Measurements from ENCODE around the gene STAC. TPM values are rescaled to one million over a fixed set of nuclear protein-coding genes. Genes with fewer than 3 reads are reported as not detected.
"Not testable (repeated sequence)": the region's sequence is repeated elsewhere in the genome, so short reads cannot be mapped to it uniquely, and the experiment has no call there.

The STAC gene
- polyA plus RNA-seq, 2 donors, result 0.20 to 0.49 TPM

DNA sequence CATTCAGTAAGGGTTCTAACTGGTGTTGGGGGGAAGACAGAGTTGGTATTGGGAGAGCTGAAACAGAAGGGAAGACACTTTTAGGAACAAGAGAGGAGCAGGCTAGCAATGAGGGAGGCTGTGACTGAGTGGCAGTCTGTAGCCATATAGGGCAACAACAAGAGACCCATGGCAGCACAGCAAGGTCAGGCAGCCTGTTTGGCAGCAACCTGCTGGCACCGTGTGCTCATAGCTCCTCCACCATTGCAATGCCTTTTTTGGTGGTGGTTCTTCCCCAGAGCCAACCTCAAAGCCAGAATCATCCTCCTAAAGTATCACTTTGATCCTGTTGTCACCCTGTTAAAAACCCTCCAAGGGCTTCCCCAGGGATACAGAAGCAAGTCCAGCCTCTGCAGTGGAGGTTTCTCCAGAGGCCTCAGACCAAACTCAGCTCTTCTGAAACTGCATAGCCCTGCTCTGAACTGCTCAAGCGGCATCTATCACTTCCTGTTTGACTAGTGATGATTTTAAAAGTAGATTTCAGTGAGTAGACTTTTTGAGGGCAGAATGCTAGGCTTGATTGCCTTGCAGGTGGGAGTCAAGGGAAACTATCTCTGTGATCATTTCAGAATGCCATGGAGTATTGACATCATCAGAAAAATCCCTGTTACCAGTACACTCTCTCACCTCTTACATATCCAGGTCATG is 176.9 kb downstream of the STAC start:
- Histone ChIP-seq H3K27me3 (ENCODE audit: control insufficient read depth in 1 of 2, insufficient read depth in 2 of 2, low read length in 2 of 2) (no peaks in the 10 kb centered on the region), H3K36me3 (ENCODE audit: control insufficient read depth in 2 of 2, insufficient read depth in 2 of 2, low read length in 1 of 2) (no peaks in the 10 kb centered on the region), H3K9me3 (ENCODE audit: control insufficient read depth in 2 of 2, insufficient read depth in 1 of 2, low read depth in 1 of 2, low read length in 1 of 2) (no peaks in the 10 kb centered on the region), H3K4me1 (ENCODE audit: control insufficient read depth in 2 of 2, insufficient read depth in 2 of 2, low read length in 1 of 2) (no peaks in the 10 kb centered on the region), H3K4me3 (ENCODE audit: low read depth in 1 of 2, low read length in 2 of 2) (no peak overlapping the region), H3K27ac (ENCODE audit: low read depth in 2 of 2, low read length in 1 of 2) (no peak overlapping the region)
- WGBS, 2 donors, result 74 to 84% methylated on average over 2 of the region's 2 CpGs

DNA sequence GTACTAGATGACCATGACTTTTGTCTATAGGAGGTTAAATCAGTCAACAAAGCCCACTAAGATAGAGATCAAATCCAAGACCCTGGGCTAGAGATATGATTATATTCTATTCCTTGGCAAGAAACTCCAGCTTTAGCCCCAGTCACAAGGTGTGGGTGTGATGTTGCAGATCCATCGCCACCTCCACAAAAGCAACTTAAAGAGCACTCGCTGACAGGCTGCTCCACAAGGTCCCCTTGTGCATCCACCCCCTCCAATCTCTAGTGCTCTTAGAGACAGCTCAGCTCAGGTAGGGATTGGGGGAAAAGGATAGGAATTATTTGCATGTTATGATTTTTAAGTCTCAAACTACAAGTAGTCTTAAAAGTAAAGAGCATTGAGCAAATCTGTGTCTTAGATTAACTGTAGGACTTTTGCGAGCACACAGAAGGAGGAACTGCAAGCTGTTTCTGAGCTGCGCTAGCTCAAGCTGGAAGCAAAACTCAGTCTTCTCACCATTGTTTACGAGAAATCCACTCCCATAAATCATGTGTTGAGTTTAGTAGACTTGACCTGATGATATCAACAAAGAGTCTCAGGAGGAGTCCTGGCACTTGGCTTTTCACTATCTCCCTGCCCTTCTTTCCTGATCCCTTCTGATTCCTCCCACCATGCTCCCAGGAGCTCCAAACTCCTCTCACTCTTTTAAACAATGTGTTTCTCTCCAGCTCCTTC is 177.6 kb downstream of the STAC start:
- Histone ChIP-seq H3K27me3 (ENCODE audit: control insufficient read depth in 1 of 2, insufficient read depth in 2 of 2, low read length in 2 of 2) (no peaks in the 10 kb centered on the region), H3K9me3 (ENCODE audit: control insufficient read depth in 2 of 2, insufficient read depth in 1 of 2, low read depth in 1 of 2, low read length in 1 of 2) (no peaks in the 10 kb centered on the region), H3K4me1 (ENCODE audit: control insufficient read depth in 2 of 2, insufficient read depth in 2 of 2, low read length in 1 of 2) (no peaks in the 10 kb centered on the region), H3K36me3 (ENCODE audit: control insufficient read depth in 2 of 2, insufficient read depth in 2 of 2, low read length in 1 of 2) (no peaks in the 10 kb centered on the region), H3K27ac (ENCODE audit: low read depth in 2 of 2, low read length in 1 of 2) (no peak overlapping the region), H3K4me3 (ENCODE audit: low read depth in 1 of 2, low read length in 2 of 2) (no peak overlapping the region)
- WGBS, 2 donors, result 75 to 77% methylated on average over 5 of the region's 5 CpGs

- no peaks in the 10 kb centered on the region for H3K9me3 ChIP-seq (ENCODE audit: control insufficient read depth in 2 of 2, insufficient read depth in 1 of 2, low read depth in 1 of 2, low read length in 1 of 2)
- 53 to 67% methylated on average over 2 of the region's 2 CpGs for WGBS, 2 donors
- no peak overlapping the region for H3K27ac ChIP-seq (ENCODE audit: low read depth in 2 of 2, low read length in 1 of 2)
- H3K27me3 ChIP-seq (ENCODE audit: control insufficient read depth in 1 of 2, insufficient read depth in 2 of 2, low read length in 2 of 2), result no peaks in the 10 kb centered on the region
- H3K36me3 ChIP-seq (ENCODE audit: control insufficient read depth in 2 of 2, insufficient read depth in 2 of 2, low read length in 1 of 2), result no peaks in the 10 kb centered on the region
- H3K4me1 ChIP-seq (ENCODE audit: control insufficient read depth in 2 of 2, insufficient read depth in 2 of 2, low read length in 1 of 2), result no peaks in the 10 kb centered on the region
- no peak overlapping the region for H3K4me3 ChIP-seq (ENCODE audit: low read depth in 1 of 2, low read length in 2 of 2)
Observed at GRCh38 chr3:36558961-36559360, 178.7 kb downstream of the STAC start.

DNA sequence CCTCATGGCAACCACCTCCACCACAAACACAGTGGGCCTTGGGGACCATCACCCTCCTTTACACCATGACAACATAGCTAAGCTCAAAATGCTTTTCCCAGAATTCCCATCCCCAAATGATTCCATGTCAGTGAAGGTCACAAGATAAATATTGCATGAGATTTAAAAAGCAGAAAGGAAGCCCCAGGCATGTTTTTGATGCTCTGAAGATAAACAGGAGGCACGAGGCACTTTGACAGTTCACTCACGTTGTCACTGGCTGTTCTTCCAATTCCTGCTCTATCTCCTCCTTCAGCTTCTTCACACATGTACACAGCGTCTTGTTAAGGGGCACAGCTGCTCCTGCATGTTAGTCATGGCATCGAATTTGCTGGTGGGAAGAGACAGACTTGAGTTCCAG is 180.4 kb downstream of the STAC start:
- 50% methylated on average over 4 of the region's 4 CpGs for WGBS, 2 donors
- H3K4me1 ChIP-seq (ENCODE audit: control insufficient read depth in 2 of 2, insufficient read depth in 2 of 2, low read length in 1 of 2), result no peaks in the 10 kb centered on the region
- H3K27me3 ChIP-seq (ENCODE audit: control insufficient read depth in 1 of 2, insufficient read depth in 2 of 2, low read length in 2 of 2), result no peaks in the 10 kb centered on the region
- no peaks in the 10 kb centered on the region for H3K36me3 ChIP-seq (ENCODE audit: control insufficient read depth in 2 of 2, insufficient read depth in 2 of 2, low read length in 1 of 2)
- no peak overlapping the region for H3K27ac ChIP-seq (ENCODE audit: low read depth in 2 of 2, low read length in 1 of 2)
- no peaks in the 10 kb centered on the region for H3K9me3 ChIP-seq (ENCODE audit: control insufficient read depth in 2 of 2, insufficient read depth in 1 of 2, low read depth in 1 of 2, low read length in 1 of 2)
- no peak overlapping the region for H3K4me3 ChIP-seq (ENCODE audit: low read depth in 1 of 2, low read length in 2 of 2)

DNA sequence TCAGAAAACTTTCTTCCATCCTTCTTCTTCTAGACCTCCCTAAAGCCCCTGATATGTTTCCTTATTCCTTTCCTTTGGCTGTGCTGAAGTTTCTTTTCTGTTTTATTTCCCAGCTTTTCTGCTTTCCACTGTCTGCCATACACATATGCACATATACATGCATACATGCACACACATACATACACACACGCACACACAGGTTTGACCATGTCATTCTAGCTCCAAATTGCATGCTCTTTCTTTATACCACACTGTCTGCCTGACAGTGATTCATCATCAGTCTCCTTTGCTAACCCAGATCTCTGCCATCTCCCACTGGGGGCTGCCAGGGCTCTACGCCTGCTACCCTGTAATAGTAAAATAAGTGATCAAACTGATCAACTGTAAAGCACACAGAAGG is 181.3 kb downstream of the STAC start:
- Histone ChIP-seq H3K36me3 (ENCODE audit: control insufficient read depth in 2 of 2, insufficient read depth in 2 of 2, low read length in 1 of 2) (no peaks in the 10 kb centered on the region), H3K4me1 (ENCODE audit: control insufficient read depth in 2 of 2, insufficient read depth in 2 of 2, low read length in 1 of 2) (no peaks in the 10 kb centered on the region), H3K4me3 (ENCODE audit: low read depth in 1 of 2, low read length in 2 of 2) (no peak overlapping the region), H3K27me3 (ENCODE audit: control insufficient read depth in 1 of 2, insufficient read depth in 2 of 2, low read length in 2 of 2) (no peaks in the 10 kb centered on the region), H3K9me3 (ENCODE audit: control insufficient read depth in 2 of 2, insufficient read depth in 1 of 2, low read depth in 1 of 2, low read length in 1 of 2) (no peaks in the 10 kb centered on the region), H3K27ac (ENCODE audit: low read depth in 2 of 2, low read length in 1 of 2) (no peak overlapping the region)
- 83 to 85% methylated on average over 2 of the region's 2 CpGs for WGBS, 2 donors

DNA sequence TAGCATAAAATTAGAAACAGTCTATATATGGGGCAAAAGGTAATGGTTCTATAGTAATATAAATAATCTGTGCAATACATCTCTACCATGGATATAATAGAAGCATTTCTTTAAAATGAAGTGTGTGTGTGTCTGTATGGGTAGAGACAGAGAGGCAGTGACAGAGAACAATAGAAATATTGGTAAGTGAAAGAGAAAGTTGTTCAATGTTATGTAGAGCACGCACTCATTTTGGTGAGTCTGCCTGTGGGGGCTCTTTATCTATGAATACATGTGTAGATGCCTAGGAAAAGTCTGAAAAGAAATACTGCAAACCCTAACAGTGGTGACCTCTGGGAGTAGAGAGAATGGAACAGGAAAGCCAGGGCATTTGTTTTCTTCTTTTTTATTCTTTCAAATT is 182.6 kb downstream of the STAC start:
- WGBS, 2 donors, result 54 to 68% methylated on average over 1 of the region's 1 CpG
- Histone ChIP-seq H3K27ac (ENCODE audit: low read depth in 2 of 2, low read length in 1 of 2) (no peak overlapping the region), H3K4me1 (ENCODE audit: control insufficient read depth in 2 of 2, insufficient read depth in 2 of 2, low read length in 1 of 2) (no peaks in the 10 kb centered on the region), H3K36me3 (ENCODE audit: control insufficient read depth in 2 of 2, insufficient read depth in 2 of 2, low read length in 1 of 2) (no peaks in the 10 kb centered on the region), H3K27me3 (ENCODE audit: control insufficient read depth in 1 of 2, insufficient read depth in 2 of 2, low read length in 2 of 2) (no peaks in the 10 kb centered on the region), H3K4me3 (ENCODE audit: low read depth in 1 of 2, low read length in 2 of 2) (no peak overlapping the region), H3K9me3 (ENCODE audit: control insufficient read depth in 2 of 2, insufficient read depth in 1 of 2, low read depth in 1 of 2, low read length in 1 of 2) (no peaks in the 10 kb centered on the region)

DNA sequence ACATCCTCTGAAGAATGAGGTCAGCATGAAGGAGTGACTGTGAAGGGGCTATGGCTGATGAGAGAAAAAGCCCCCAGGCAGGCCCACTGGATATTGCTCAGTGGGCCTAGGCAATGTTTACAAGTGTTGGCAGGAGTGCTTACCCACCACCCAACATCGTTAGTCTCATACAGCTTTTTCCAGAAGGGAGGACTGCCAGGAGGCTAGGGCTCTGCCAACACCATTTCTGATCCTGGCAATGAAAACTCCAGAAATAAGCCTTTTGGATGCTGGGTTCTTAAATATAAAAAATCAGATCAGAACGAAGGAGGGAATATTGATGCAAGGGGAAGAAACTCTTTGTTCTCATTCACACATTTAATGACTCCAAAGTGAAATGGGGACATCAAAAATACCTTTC is 194.9 kb downstream of the STAC start:
- peaks cover 3 to 4% of the 10 kb centered on the region in 2 donors for H3K9me3 ChIP-seq (ENCODE audit: control insufficient read depth in 2 of 2, insufficient read depth in 1 of 2, low read depth in 1 of 2, low read length in 1 of 2)
- no peaks in the 10 kb centered on the region for H3K4me1 ChIP-seq (ENCODE audit: control insufficient read depth in 2 of 2, insufficient read depth in 2 of 2, low read length in 1 of 2)
- H3K27me3 ChIP-seq (ENCODE audit: control insufficient read depth in 1 of 2, insufficient read depth in 2 of 2, low read length in 2 of 2), result no peaks in the 10 kb centered on the region
- H3K27ac ChIP-seq (ENCODE audit: low read depth in 2 of 2, low read length in 1 of 2), result no peak overlapping the region
- no peak overlapping the region for H3K4me3 ChIP-seq (ENCODE audit: low read depth in 1 of 2, low read length in 2 of 2)
- H3K36me3 ChIP-seq (ENCODE audit: control insufficient read depth in 2 of 2, insufficient read depth in 2 of 2, low read length in 1 of 2), result no peaks in the 10 kb centered on the region
- WGBS, 2 donors, result 51 to 56% methylated on average over 2 of the region's 2 CpGs

DNA sequence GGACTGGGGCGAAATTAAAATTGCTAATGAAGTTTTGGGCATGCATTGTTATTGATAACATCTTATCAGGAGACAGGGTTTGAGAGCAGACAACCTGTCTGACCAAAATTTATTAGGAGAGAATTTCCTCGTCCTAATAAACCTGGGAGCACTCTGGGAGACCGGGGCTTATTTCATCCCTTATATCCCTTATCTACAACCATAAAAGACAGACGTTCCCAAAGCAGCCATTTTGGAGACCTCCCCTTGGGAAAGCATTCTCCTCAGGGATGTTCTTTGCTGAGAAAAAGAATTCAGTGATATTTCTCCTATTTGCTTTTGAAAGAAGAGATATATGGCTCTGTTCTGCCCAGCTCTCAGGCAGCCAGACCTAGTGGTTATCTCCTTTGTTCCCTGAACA is 198.1 kb downstream of the STAC start:
- 70 to 72% methylated on average over 4 of the region's 4 CpGs for WGBS, 2 donors
- not testable (repeated sequence) for H3K4me1 ChIP-seq (ENCODE audit: control insufficient read depth in 2 of 2, insufficient read depth in 2 of 2, low read length in 1 of 2); H3K27me3 ChIP-seq (ENCODE audit: control insufficient read depth in 1 of 2, insufficient read depth in 2 of 2, low read length in 2 of 2); H3K27ac ChIP-seq (ENCODE audit: low read depth in 2 of 2, low read length in 1 of 2); H3K4me3 ChIP-seq (ENCODE audit: low read depth in 1 of 2, low read length in 2 of 2); H3K9me3 ChIP-seq (ENCODE audit: control insufficient read depth in 2 of 2, insufficient read depth in 1 of 2, low read depth in 1 of 2, low read length in 1 of 2); H3K36me3 ChIP-seq (ENCODE audit: control insufficient read depth in 2 of 2, insufficient read depth in 2 of 2, low read length in 1 of 2)

GRCh38 chr3:36579746-36580145 is 199.4 kb downstream of the STAC start:
- Histone ChIP-seq H3K4me1 (ENCODE audit: control insufficient read depth in 2 of 2, insufficient read depth in 2 of 2, low read length in 1 of 2) (no peaks in the 10 kb centered on the region), H3K27ac (ENCODE audit: low read depth in 2 of 2, low read length in 1 of 2) (no peak overlapping the region), H3K27me3 (ENCODE audit: control insufficient read depth in 1 of 2, insufficient read depth in 2 of 2, low read length in 2 of 2) (no peaks in the 10 kb centered on the region), H3K4me3 (ENCODE audit: low read depth in 1 of 2, low read length in 2 of 2) (no peak overlapping the region), H3K9me3 (ENCODE audit: control insufficient read depth in 2 of 2, insufficient read depth in 1 of 2, low read depth in 1 of 2, low read length in 1 of 2) (no peaks in the 10 kb centered on the region), H3K36me3 (ENCODE audit: control insufficient read depth in 2 of 2, insufficient read depth in 2 of 2, low read length in 1 of 2) (no peaks in the 10 kb centered on the region)
- 50 to 52% methylated on average over 1 of the region's 1 CpG for WGBS, 2 donors

DNA sequence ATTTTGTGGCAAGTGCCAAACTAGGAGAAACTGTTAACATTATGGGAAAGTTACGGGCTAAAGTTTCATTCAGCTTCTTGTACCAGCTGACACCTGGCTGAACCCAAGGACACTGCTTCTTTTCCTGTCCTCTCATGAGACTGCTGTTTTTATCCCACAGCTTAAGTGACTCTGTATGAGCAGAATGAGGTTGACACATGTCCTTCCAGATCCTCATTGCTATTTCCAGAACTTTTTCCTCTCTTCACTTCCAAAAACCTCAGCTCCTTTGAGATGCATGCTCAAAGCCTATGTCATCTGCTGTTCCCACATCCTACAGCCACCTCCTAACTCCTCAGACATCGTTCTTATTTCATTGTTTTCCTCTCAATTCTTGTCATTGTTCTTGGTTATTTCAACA is 200.4 kb downstream of the STAC start:
- Histone ChIP-seq H3K9me3 (ENCODE audit: control insufficient read depth in 2 of 2, insufficient read depth in 1 of 2, low read depth in 1 of 2, low read length in 1 of 2) (no peaks in the 10 kb centered on the region), H3K27ac (ENCODE audit: low read depth in 2 of 2, low read length in 1 of 2) (no peak overlapping the region), H3K27me3 (ENCODE audit: control insufficient read depth in 1 of 2, insufficient read depth in 2 of 2, low read length in 2 of 2) (no peaks in the 10 kb centered on the region), H3K36me3 (ENCODE audit: control insufficient read depth in 2 of 2, insufficient read depth in 2 of 2, low read length in 1 of 2) (no peaks in the 10 kb centered on the region), H3K4me3 (ENCODE audit: low read depth in 1 of 2, low read length in 2 of 2) (no peak overlapping the region), H3K4me1 (ENCODE audit: control insufficient read depth in 2 of 2, insufficient read depth in 2 of 2, low read length in 1 of 2) (no peaks in the 10 kb centered on the region)
- 56 to 66% methylated on average over 2 of the region's 2 CpGs for WGBS, 2 donors

All from esophagus (tissue), 2 donors.